Spleen (tissue), 7 donors: Measurements from ENCODE around the gene UBE2QL1.

Source experiments
- CTCF ChIP-seq, 11 experiments: fragments of 200-600 bp in 7 of 11; fragments of 450-650 bp in 4 of 11; sonication (generic) in 4 of 11; IDR thresholded peaks in 8 of 11; conservative IDR thresholded peaks in 3 of 11; 1 replicate in 7 of 11; 2 replicates in 4 of 11; pipeline versions ENCODE4 v1.4.0 to v1.8.0; 2016 to 2021; ENCODE audit warnings: antibody characterized with exemption in 11 of 11, inconsistent platforms in 4 of 11, mild to moderate bottlenecking in 1 of 11
- POLR2A ChIP-seq, 3 donors: fragments of 450-650 bp; IDR thresholded peaks; one replicate each; pipeline ENCODE4 v1.5.1; 2017; ENCODE audit warnings: antibody characterized with exemption in 3 of 3, mild to moderate bottlenecking in 1 of 3
- POLR2AphosphoS5 ChIP-seq, 3 donors: sonication (generic); formaldehyde crosslinking; IDR thresholded peaks; one replicate each; pipeline ENCODE4 v1.5.1; 2017; ENCODE audit warnings: antibody characterized with exemption in 3 of 3
- donor health status: DM: no; HTN: no; CAD: no; lungs with moderate emphysema.
- donor health status: DM: no; HTN: no; CAD: no.
- donor health status: DM: no; HTN: no; CAD: no.

- TF ChIP-seq POLR2A (IDR thresholded peaks at IDR 0.05) (no peak), CTCF (IDR thresholded peaks at IDR 0.05 in 8 of 11, conservative IDR thresholded peaks at IDR 0.05 in 3 of 11) (no peak), POLR2AphosphoS5 (IDR thresholded peaks at IDR 0.05) (no peak)
Observed at GRCh38 chr5:6522923-6523322, 74.3 kb downstream of the UBE2QL1 start.
